NCI-H526 (cell line): ENCODE data around the gene FSTL1.

Experiments used
- DNase-seq, 2 experiments: peaks; one replicate each; lab custom pipeline; 2025; lab: John Stamatoyannopoulos, UW

FSTL1 gene

DNA sequence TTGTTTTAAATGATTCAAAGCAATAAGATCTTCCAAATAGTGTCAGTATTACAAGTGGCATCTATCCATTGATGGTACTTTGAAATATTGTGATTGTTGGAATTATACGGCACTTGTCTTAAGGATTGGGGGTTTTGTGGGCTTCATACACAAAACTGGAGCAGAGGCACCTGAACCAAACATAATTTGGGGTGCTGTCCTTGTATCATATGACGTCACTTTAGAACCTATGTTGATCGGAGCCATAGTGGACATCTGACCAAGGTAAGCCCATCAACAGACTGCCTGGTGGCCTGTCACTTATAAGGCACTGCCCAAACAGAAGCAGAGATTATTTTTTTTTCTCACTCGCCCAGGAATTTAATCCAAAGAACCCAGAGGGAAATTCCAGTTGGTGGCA lies 98.8 kb downstream of the FSTL1 start:
- no peak for DNase-seq

GRCh38 chr3:120350401-120350941 lies 100.3 kb downstream of the FSTL1 start:
- peak in 1 of 2 experiments; percentile 3 for DNase-seq

DNA sequence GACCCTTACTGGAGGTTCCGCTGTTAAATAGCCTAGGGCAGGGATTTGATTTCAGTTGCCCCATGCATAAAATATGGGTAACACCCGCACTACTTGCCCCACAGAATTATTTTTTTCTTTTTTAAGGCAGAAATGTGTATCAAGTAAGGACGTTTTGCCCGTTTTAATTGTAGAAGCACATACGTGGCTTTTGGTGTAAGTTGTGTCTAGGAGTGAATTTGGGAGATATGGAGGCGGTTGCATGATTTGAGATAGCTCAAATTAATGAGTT lies 101.0 kb downstream of the FSTL1 start:
- DNase-seq, result no peak

DNA sequence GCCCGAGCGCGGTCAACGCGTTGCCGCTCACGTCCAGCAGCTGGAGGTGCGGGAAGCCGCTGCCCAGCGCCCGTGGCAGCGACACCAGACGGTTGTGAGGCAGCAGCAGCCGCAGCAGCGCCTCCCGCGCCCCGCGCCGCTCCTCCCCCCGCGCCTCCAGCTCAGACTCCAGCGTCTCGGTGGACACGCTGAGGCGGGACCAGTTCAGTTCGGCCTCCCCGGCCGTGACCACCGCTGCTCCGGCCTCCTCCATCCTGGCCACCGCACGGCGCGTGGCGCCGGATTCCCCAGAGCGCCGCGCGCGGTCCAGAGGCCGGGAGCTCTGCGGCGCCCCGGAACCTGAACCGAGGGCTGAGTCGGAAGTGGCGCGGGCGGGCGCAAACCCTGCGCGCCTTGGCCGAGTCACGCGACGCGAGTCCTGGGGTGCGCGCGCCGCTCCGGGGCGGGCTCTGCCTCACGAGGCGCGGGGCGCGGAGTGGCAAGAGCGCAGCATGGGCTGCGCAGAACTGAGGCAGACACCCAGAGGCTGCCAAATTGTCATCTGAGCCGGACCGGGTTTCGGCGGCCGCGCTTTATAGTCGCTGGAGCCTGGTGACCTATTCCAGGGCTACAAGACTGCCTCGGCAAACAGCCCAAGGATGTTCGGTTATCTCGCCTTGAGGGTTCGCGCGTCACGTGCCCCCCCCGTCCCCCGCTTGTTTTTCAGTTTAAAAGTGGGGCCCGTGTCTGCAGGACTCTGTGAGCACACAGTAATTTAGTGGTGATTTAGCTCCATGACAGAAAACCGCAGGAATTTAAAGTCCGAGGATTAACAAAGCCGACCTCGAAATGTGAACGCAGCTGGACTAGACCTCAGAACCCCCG lies 101.6 kb downstream of the FSTL1 start, which contains the start of gene LRRC58:
Gene LRRC58, minus strand, starts transcription at position 364 of the 864 bp plus-strand sequence. Its CDS starts 111 bp downstream, at position 253.
- DNase-seq, result peak; percentile 83 to 98

GRCh38 chr3:120348065-120348990 lies 102.5 kb downstream of the FSTL1 start:
- DNase-seq, result peak; percentile 74 to 87

- no peak for DNase-seq
These were observed 106.4 kb downstream of the FSTL1 start for GRCh38 chr3:120344349-120344748.
